Measurements from ENCODE around the gene PUS3.

PUS3 gene

GRCh38 chr11:125941267-125941618 lies 38.2 kb upstream of the PUS3 start:
- DNase-seq (ENCODE audit: low spot score): no peak

GRCh38 chr11:125940145-125940544 lies 37.1 kb upstream of the PUS3 start:
- DNase-seq (ENCODE audit: low spot score): no peak

GRCh38 chr11:125939081-125939521 lies 36.1 kb upstream of the PUS3 start:
- no peak for DNase-seq (ENCODE audit: low spot score)

GRCh38 chr11:125938418-125938817 lies 35.4 kb upstream of the PUS3 start:
- no peak for DNase-seq (ENCODE audit: low spot score)

- no peak for DNase-seq (ENCODE audit: low spot score)
Observed at GRCh38 chr11:125935618-125936199, 32.7 kb upstream of the PUS3 start.

- no peak for DNase-seq (ENCODE audit: low spot score)
Observed at GRCh38 chr11:125935056-125935455, 32.0 kb upstream of the PUS3 start.

- DNase-seq (ENCODE audit: low spot score): no peak
Observed at GRCh38 chr11:125934473-125934872, 31.5 kb upstream of the PUS3 start.

- DNase-seq (ENCODE audit: low spot score): no peak
Observed at GRCh38 chr11:125933030-125933813, 30.2 kb upstream of the PUS3 start.

GRCh38 chr11:125932301-125932700 lies 29.3 kb upstream of the PUS3 start:
- no peak for DNase-seq (ENCODE audit: low spot score)

- DNase-seq (ENCODE audit: low spot score): no peak
Observed at GRCh38 chr11:125931668-125932067, 28.7 kb upstream of the PUS3 start.

GRCh38 chr11:125931116-125931515 lies 28.1 kb upstream of the PUS3 start:
- no peak for DNase-seq (ENCODE audit: low spot score)

GRCh38 chr11:125930076-125930450 lies 27.1 kb upstream of the PUS3 start:
- no peak for DNase-seq (ENCODE audit: low spot score)

- DNase-seq (ENCODE audit: low spot score): no peak
Observed at GRCh38 chr11:125929445-125930075, 26.6 kb upstream of the PUS3 start.

GRCh38 chr11:125926682-125927081 lies 23.7 kb upstream of the PUS3 start:
- no peak for DNase-seq (ENCODE audit: low spot score)

GRCh38 chr11:125925804-125926203 lies 22.8 kb upstream of the PUS3 start:
- DNase-seq (ENCODE audit: low spot score): no peak

GRCh38 chr11:125925247-125925740 lies 22.3 kb upstream of the PUS3 start:
- no peak for DNase-seq (ENCODE audit: low spot score)

- no peak for DNase-seq (ENCODE audit: low spot score)
Observed at GRCh38 chr11:125924384-125925007, 21.5 kb upstream of the PUS3 start.

GRCh38 chr11:125923633-125924032 lies 20.6 kb upstream of the PUS3 start:
- no peak for DNase-seq (ENCODE audit: low spot score)

- DNase-seq (ENCODE audit: low spot score): peak; percentile 92
Observed at GRCh38 chr11:125923012-125923579, 20.1 kb upstream of the PUS3 start.

GRCh38 chr11:125922156-125922555 lies 19.1 kb upstream of the PUS3 start:
- DNase-seq (ENCODE audit: low spot score): no peak

GRCh38 chr11:125921042-125921441 lies 18.0 kb upstream of the PUS3 start:
- no peak for DNase-seq (ENCODE audit: low spot score)

GRCh38 chr11:125918140-125918840 lies 15.3 kb upstream of the PUS3 start:
- DNase-seq (ENCODE audit: low spot score): no peak
